Activated CD8-positive, alpha-beta memory T cell treated with anti-CD3 and anti-CD28 coated beads, Interleukin-2, amount 50 U/mL, for 1 hour (primary cell): ENCODE data around the gene CAMKMT.
"Not testable (repeated sequence)": the region's sequence is repeated elsewhere in the genome, so short reads cannot be mapped to it uniquely, and the experiment has no call there.

Experiments
- DNase-seq: peaks from one replicate; pipeline ENCODE4 v3.0.0-alpha.2; 2020; ENCODE audit errors: extremely low read depth

The CAMKMT gene

GRCh38 chr2:44550561-44550960 is 188.8 kb downstream of the CAMKMT start:
- no peak for DNase-seq

- DNase-seq: no peak
These were observed 189.8 kb downstream of the CAMKMT start for GRCh38 chr2:44551497-44551896.

- DNase-seq: no peak
These were observed 191.7 kb downstream of the CAMKMT start for GRCh38 chr2:44553456-44553855.

GRCh38 chr2:44555700-44556099 is 194.0 kb downstream of the CAMKMT start:
- DNase-seq: no peak

- no peak for DNase-seq
These were observed 197.4 kb downstream of the CAMKMT start for GRCh38 chr2:44559108-44559507.

- no peak for DNase-seq
These were observed 198.6 kb downstream of the CAMKMT start for GRCh38 chr2:44560352-44560751.

- DNase-seq: no peak
These were observed 199.2 kb downstream of the CAMKMT start for GRCh38 chr2:44560941-44561340.

GRCh38 chr2:44562737-44563136 is 201.0 kb downstream of the CAMKMT start:
- DNase-seq: no peak

- no peak for DNase-seq
These were observed 203.0 kb downstream of the CAMKMT start for GRCh38 chr2:44564752-44565151.

GRCh38 chr2:44566059-44566458 is 204.3 kb downstream of the CAMKMT start:
- DNase-seq: no peak

GRCh38 chr2:44569491-44569890 is 207.7 kb downstream of the CAMKMT start:
- DNase-seq: no peak

GRCh38 chr2:44570271-44570670 is 208.5 kb downstream of the CAMKMT start:
- DNase-seq: no peak

GRCh38 chr2:44570777-44571176 is 209.0 kb downstream of the CAMKMT start:
- DNase-seq: no peak

GRCh38 chr2:44572196-44572900 is 210.6 kb downstream of the CAMKMT start:
- DNase-seq: no peak

GRCh38 chr2:44573996-44574395 is 212.2 kb downstream of the CAMKMT start:
- DNase-seq: no peak

- DNase-seq: no peak
These were observed 216.8 kb downstream of the CAMKMT start for GRCh38 chr2:44578471-44579093.

GRCh38 chr2:44579115-44579836 is 217.5 kb downstream of the CAMKMT start:
- no peak for DNase-seq

- DNase-seq: no peak
These were observed 218.1 kb downstream of the CAMKMT start for GRCh38 chr2:44579837-44580230.

GRCh38 chr2:44580875-44581515 is 219.2 kb downstream of the CAMKMT start:
- DNase-seq: no peak

- DNase-seq: no peak
These were observed 220.7 kb downstream of the CAMKMT start for GRCh38 chr2:44582363-44583008.

- DNase-seq: not testable (repeated sequence)
These were observed 233.9 kb downstream of the CAMKMT start for GRCh38 chr2:44595615-44596014.
